Measurements from ENCODE around the gene TCN1. TPM values are rescaled to one million over a fixed set of nuclear protein-coding genes. Genes with fewer than 3 reads are reported as not detected.

TCN1 gene
- total and polyA plus RNA-seq, 4 donors: 0.08 to 4.7 (median 0.17) TPM; not detected in 1

DNA sequence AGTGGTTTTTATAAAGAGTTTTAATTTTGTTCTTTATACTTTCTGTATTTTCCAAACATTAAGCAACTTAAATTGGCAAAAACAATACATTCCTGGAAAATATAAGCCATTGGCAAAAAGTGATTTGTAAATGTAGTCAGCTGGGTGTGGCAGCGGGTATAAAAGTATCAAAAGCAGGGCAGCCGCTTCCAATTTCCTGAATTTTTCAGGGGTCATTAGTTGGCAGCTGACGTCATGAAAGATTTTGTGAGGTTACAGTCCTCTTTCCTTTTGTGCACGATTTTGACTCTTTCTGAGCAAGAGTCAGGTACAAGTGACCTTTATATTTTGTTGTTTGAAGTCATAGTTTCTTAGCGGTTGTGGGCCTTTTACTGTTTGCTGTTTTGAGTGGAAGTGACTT is 12.3 kb upstream of the TCN1 start, which contains the start of gene OOSP3:
Gene OOSP3 (plus strand): TSS at position 208 of the 400 bp plus-strand sequence. CDS start 27 bp downstream, at position 235.
- no peaks in the 10 kb centered on the region for H3K9me3 ChIP-seq (ENCODE audit: control insufficient read depth in 4 of 4, low read length in 3 of 4)
- H3K27me3 ChIP-seq (ENCODE audit: control insufficient read depth in 4 of 4, insufficient read depth in 4 of 4, low read length in 3 of 4): peaks cover 0 to 3% (median 0%) of the 10 kb centered on the region in 4 donors
- no peaks in the 10 kb centered on the region for H3K4me1 ChIP-seq (ENCODE audit: control insufficient read depth in 4 of 4, insufficient read depth in 4 of 4, low read length in 3 of 4)
- TF ChIP-seq, protein P1, sequence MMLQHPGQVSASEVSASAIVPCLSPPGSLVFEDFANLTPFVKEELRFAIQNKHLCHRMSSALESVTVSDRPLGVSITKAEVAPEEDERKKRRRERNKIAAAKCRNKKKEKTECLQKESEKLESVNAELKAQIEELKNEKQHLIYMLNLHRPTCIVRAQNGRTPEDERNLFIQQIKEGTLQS (IDR thresholded peaks at IDR 0.05): no peak
- TF ChIP-seq RXRA (IDR thresholded peaks at IDR 0.05): no peak
- TF ChIP-seq, protein P2, sequence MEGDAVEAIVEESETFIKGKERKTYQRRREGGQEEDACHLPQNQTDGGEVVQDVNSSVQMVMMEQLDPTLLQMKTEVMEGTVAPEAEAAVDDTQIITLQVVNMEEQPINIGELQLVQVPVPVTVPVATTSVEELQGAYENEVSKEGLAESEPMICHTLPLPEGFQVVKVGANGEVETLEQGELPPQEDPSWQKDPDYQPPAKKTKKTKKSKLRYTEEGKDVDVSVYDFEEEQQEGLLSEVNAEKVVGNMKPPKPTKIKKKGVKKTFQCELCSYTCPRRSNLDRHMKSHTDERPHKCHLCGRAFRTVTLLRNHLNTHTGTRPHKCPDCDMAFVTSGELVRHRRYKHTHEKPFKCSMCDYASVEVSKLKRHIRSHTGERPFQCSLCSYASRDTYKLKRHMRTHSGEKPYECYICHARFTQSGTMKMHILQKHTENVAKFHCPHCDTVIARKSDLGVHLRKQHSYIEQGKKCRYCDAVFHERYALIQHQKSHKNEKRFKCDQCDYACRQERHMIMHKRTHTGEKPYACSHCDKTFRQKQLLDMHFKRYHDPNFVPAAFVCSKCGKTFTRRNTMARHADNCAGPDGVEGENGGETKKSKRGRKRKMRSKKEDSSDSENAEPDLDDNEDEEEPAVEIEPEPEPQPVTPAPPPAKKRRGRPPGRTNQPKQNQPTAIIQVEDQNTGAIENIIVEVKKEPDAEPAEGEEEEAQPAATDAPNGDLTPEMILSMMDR (IDR thresholded peaks at IDR 0.05; ENCODE audit: low read depth, low read length, missing input control): no peak
- no peak for TF ChIP-seq EGR1 (IDR thresholded peaks at IDR 0.05; ENCODE audit: low read depth in 2 of 2)
- no peak for TF ChIP-seq GABPA (IDR thresholded peaks at IDR 0.05 in 1 of 2, conservative IDR thresholded peaks at IDR 0.05 in 1 of 2)
- TF ChIP-seq, protein P3, sequence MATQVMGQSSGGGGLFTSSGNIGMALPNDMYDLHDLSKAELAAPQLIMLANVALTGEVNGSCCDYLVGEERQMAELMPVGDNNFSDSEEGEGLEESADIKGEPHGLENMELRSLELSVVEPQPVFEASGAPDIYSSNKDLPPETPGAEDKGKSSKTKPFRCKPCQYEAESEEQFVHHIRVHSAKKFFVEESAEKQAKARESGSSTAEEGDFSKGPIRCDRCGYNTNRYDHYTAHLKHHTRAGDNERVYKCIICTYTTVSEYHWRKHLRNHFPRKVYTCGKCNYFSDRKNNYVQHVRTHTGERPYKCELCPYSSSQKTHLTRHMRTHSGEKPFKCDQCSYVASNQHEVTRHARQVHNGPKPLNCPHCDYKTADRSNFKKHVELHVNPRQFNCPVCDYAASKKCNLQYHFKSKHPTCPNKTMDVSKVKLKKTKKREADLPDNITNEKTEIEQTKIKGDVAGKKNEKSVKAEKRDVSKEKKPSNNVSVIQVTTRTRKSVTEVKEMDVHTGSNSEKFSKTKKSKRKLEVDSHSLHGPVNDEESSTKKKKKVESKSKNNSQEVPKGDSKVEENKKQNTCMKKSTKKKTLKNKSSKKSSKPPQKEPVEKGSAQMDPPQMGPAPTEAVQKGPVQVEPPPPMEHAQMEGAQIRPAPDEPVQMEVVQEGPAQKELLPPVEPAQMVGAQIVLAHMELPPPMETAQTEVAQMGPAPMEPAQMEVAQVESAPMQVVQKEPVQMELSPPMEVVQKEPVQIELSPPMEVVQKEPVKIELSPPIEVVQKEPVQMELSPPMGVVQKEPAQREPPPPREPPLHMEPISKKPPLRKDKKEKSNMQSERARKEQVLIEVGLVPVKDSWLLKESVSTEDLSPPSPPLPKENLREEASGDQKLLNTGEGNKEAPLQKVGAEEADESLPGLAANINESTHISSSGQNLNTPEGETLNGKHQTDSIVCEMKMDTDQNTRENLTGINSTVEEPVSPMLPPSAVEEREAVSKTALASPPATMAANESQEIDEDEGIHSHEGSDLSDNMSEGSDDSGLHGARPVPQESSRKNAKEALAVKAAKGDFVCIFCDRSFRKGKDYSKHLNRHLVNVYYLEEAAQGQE (IDR thresholded peaks at IDR 0.05): no peak
- no peak for TF ChIP-seq YY1 (IDR thresholded peaks at IDR 0.05)
- TF ChIP-seq FOXA1 (IDR thresholded peaks at IDR 0.05): no peak
- TF ChIP-seq, protein P4, sequence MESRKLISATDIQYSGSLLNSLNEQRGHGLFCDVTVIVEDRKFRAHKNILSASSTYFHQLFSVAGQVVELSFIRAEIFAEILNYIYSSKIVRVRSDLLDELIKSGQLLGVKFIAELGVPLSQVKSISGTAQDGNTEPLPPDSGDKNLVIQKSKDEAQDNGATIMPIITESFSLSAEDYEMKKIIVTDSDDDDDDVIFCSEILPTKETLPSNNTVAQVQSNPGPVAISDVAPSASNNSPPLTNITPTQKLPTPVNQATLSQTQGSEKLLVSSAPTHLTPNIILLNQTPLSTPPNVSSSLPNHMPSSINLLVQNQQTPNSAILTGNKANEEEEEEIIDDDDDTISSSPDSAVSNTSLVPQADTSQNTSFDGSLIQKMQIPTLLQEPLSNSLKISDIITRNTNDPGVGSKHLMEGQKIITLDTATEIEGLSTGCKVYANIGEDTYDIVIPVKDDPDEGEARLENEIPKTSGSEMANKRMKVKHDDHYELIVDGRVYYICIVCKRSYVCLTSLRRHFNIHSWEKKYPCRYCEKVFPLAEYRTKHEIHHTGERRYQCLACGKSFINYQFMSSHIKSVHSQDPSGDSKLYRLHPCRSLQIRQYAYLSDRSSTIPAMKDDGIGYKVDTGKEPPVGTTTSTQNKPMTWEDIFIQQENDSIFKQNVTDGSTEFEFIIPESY (IDR thresholded peaks at IDR 0.05): no peak
- no peak for TF ChIP-seq JUND (IDR thresholded peaks at IDR 0.05)
- no peak for TF ChIP-seq RAD21 (IDR thresholded peaks at IDR 0.05)
- no peak for TF ChIP-seq FOXA2 (IDR thresholded peaks at IDR 0.05)
- no peak for TF ChIP-seq HNF4A (conservative IDR thresholded peaks at IDR 0.05)
- no peaks in the 10 kb centered on the region for H3K36me3 ChIP-seq (ENCODE audit: control insufficient read depth in 4 of 4, insufficient read depth in 3 of 4, low read depth in 1 of 4, low read length in 3 of 4)
- 71% methylated on average over 5 of the region's 5 CpGs for WGBS
- H3K27ac ChIP-seq (ENCODE audit: low read depth in 1 of 2, low read length in 2 of 2): no peak within 1 kb of the TSS
- no peak within 1 kb of the TSS for H3K9ac ChIP-seq (ENCODE audit: low read depth in 1 of 2, low read length in 2 of 2)
- DNase-seq (ENCODE audit: low spot score): no peak
- no peak within 1 kb of the TSS for H3K4me3 ChIP-seq (ENCODE audit: low read depth in 1 of 3, low read length in 3 of 3)

DNA sequence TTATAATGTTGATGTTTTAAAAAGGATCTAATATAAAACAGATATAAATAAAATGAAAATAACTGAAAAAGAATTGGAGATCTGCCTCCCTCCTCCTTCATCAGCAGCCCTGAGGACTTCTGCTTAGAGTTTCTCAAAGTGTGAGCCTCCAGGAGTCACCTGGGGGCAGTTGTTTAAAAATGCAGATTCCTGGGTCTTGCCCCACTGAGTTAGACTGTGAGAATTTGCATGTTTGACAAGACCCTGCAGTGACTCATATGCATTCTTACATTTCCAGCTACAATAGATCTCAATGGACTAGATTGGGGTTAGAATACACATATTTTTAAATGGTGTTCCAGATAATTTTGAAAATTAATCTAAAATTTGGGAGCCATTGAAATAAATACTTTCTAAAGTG is 11.5 kb upstream of the TCN1 start:
- peaks cover 0 to 3% (median 0%) of the 10 kb centered on the region in 4 donors for H3K27me3 ChIP-seq (ENCODE audit: control insufficient read depth in 4 of 4, insufficient read depth in 4 of 4, low read length in 3 of 4)
- H3K4me1 ChIP-seq (ENCODE audit: control insufficient read depth in 4 of 4, insufficient read depth in 4 of 4, low read length in 3 of 4): no peaks in the 10 kb centered on the region
- TF ChIP-seq, protein P2 (IDR thresholded peaks at IDR 0.05; ENCODE audit: low read depth, low read length, missing input control): no peak
- TF ChIP-seq RXRA (IDR thresholded peaks at IDR 0.05) (no peak), NR2F2 (IDR thresholded peaks at IDR 0.05) (no peak)
- TF ChIP-seq, protein P3 (IDR thresholded peaks at IDR 0.05): no peak
- H3K9ac ChIP-seq (ENCODE audit: low read depth in 1 of 2, low read length in 2 of 2): no peak overlapping the region
- H3K9me3 ChIP-seq (ENCODE audit: control insufficient read depth in 4 of 4, low read length in 3 of 4): no peaks in the 10 kb centered on the region
- DNase-seq (ENCODE audit: low spot score): no peak
- H3K27ac ChIP-seq (ENCODE audit: low read depth in 1 of 2, low read length in 2 of 2): no peak overlapping the region
- H3K4me3 ChIP-seq (ENCODE audit: low read depth in 1 of 3, low read length in 3 of 3): no peak overlapping the region
- no peaks in the 10 kb centered on the region for H3K36me3 ChIP-seq (ENCODE audit: control insufficient read depth in 4 of 4, insufficient read depth in 3 of 4, low read depth in 1 of 4, low read length in 3 of 4)
